T-cell (primary cell): ENCODE measurements around the gene CARMIL1. TPM values are rescaled to one million over a fixed set of nuclear protein-coding genes. Genes with fewer than 3 reads are reported as not detected.

Experiments
- ATAC-seq, 4 experiments: fragments of 200-7000 bp in 3 of 4; fragments of 150-1000 bp in 1 of 4; cut with Tn5 transposase; replicated peaks in 1 of 4; 1 replicate in 3 of 4; 2 replicates in 1 of 4; pipeline ENCODE4 v1.10.0; 2021; ENCODE audit warnings: moderate library complexity in 3 of 4, mild to moderate bottlenecking in 2 of 4, moderate number of reproducible peaks in 1 of 4
- CTCF ChIA-PET, 2 donors: fragments of 300-600 bp; sonication (Branson Sonifier 250); formaldehyde crosslinking; loops; one replicate each; lab custom pipeline; 2022; ENCODE audit warnings: antibody characterized with exemption in 2 of 2; lab: Charles Lee
- POLR2A ChIA-PET, 2 donors: fragments of 300-600 bp; sonication (Branson Sonifier 250); formaldehyde crosslinking; loops; one replicate each; lab custom pipeline; 2022; ENCODE audit warnings: antibody characterized with exemption in 2 of 2; lab: Charles Lee
- DNase-seq, 35 experiments: peaks; one replicate each; pipeline versions ENCODE4 v3.0.0 to v3.0.0-alpha.2; 2013 to 2023
- H3K27ac ChIP-seq: one replicate; pipeline ENCODE4 v1.5.1; 2013; ENCODE audit warnings: low read length
- H3K27me3 ChIP-seq, 2 experiments: replicated peaks in 1 of 2; 1 replicate in 1 of 2; 2 replicates in 1 of 2; pipeline versions ENCODE4 v1.6.1 to v1.7.0; 2013; ENCODE audit warnings: low read length in 1 of 2, mixed read lengths in 1 of 2; ENCODE audit not compliant: control insufficient read depth in 2 of 2, insufficient read depth in 2 of 2; ENCODE audit errors: extremely low read depth in 1 of 2
- H3K36me3 ChIP-seq, 2 donors: 1 replicate in 1 of 2; 2 replicates in 1 of 2; pipeline versions ENCODE4 v1.6.1 to v1.7.0; 2013; ENCODE audit warnings: low read length in 1 of 2; ENCODE audit not compliant: control insufficient read depth in 2 of 2, insufficient read depth in 1 of 2; ENCODE audit errors: extremely low read depth in 1 of 2
- H3K4me1 ChIP-seq, 2 experiments: 1 replicate in 1 of 2; 2 replicates in 1 of 2; pipeline versions ENCODE4 v1.6.1 to v1.7.0; 2013; ENCODE audit warnings: low read length in 2 of 2, mixed read lengths in 1 of 2; ENCODE audit not compliant: insufficient read depth in 2 of 2, control insufficient read depth in 1 of 2; ENCODE audit errors: extremely low read depth in 1 of 2
- H3K4me3 ChIP-seq, 2 donors: 1 replicate in 1 of 2; 2 replicates in 1 of 2; pipeline versions ENCODE4 v1.5.1 to v1.7.0; 2013; ENCODE audit warnings: mild to moderate bottlenecking in 2 of 2, low read length in 1 of 2, moderate library complexity in 1 of 2; ENCODE audit not compliant: control insufficient read depth in 1 of 2; ENCODE audit errors: extremely low read depth in 1 of 2
- H3K9me3 ChIP-seq: 2 replicates; pipeline ENCODE4 v1.7.0; 2013
- H3K27ac Mint-ChIP-seq, 2 donors: one replicate each; pipeline ENCODE4 v1.8.0; 2020 to 2021; ENCODE audit warnings: mild to moderate bottlenecking in 2 of 2, mixed read lengths in 2 of 2
- H3K27me3 Mint-ChIP-seq, 2 donors: one replicate each; pipeline ENCODE4 v1.8.0; 2021 to 2022; ENCODE audit warnings: mixed read lengths in 2 of 2
- H3K36me3 Mint-ChIP-seq: one replicate; pipeline ENCODE4 v1.8.0; 2021; ENCODE audit warnings: mixed read lengths
- H3K4me1 Mint-ChIP-seq, 3 donors: one replicate each; pipeline ENCODE4 v1.8.0; 2020 to 2022; ENCODE audit warnings: mixed read lengths in 3 of 3, mild to moderate bottlenecking in 1 of 3
- H3K4me3 Mint-ChIP-seq, 3 donors: one replicate each; pipeline ENCODE4 v1.8.0; 2020 to 2022; ENCODE audit warnings: mild to moderate bottlenecking in 3 of 3, mixed read lengths in 3 of 3, moderate library complexity in 3 of 3
- H3K9me3 Mint-ChIP-seq, 3 donors: one replicate each; pipeline ENCODE4 v1.8.0; 2020 to 2022; ENCODE audit warnings: mixed read lengths in 3 of 3
- WGBS: methylation state at CpG from one replicate; pipeline ENCODE4 v1.1.5; 2013; ENCODE audit warnings: missing lambda C conversion rate; ENCODE audit not compliant: insufficient coverage; 5-methylcytosine and 5-hydroxymethylcytosine counted together
- total RNA-seq, 35 experiments: library from RNA in 6 of 35; stranded (reverse) in 6 of 35; fragments of 120-200 nt in 1 of 35; gene quantifications; one replicate each; pipeline versions ENCODE4 v1.2.1 to v1.2.4 and lab custom pipeline; 2013 to 2026

The CARMIL1 gene
- total RNA-seq, 5 donors from 2014 or later (not counting 1 experiment from before 2014, with no cell fraction given): 4.0 to 11.6 (median 6.1) TPM

DNA sequence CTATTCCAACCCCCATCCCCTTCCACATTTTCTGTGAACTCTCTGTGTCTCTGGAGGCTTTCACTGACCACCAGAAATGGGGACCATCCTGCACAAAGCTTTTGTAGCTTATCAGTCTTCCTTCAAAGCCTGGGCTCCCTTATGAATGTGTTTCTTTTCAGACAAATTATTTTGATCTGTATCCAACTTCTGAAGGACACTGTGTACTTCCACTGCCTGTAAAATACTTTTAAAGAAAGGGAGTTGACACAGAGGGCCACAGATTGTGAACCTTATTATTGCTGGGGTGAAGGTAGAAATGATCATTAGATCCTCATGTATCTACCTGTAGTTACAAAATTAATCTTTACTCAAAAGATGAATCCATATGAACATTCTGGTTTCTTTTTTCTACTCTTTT is 135.6 kb downstream of the CARMIL1 start:
- Histone ChIP-seq H3K4me3 (no peak overlapping the region), H3K4me1 (peaks cover 4 to 12% of the 10 kb centered on the region in 2 experiments), H3K9me3 (no peaks in the 10 kb centered on the region), H3K36me3 (no peaks in the 10 kb centered on the region), H3K27ac (no peak overlapping the region), H3K27me3 (no peaks in the 10 kb centered on the region)
- Mint-ChIP-seq H3K9me3 (no peaks in the 10 kb centered on the region), H3K4me3 (no peak overlapping the region), H3K27ac (no peak overlapping the region), H3K27me3 (no peaks in the 10 kb centered on the region), H3K36me3 (no peaks in the 10 kb centered on the region), H3K4me1 (peaks cover 33 to 59% (median 35%) of the 10 kb centered on the region in 3 donors)
- POLR2A ChIA-PET: no interaction called here
- DNase-seq (no peak), ATAC-seq (no peak)
- CTCF ChIA-PET: interaction anchor here in 1 of 2 donors (0.7 to 0.8 kb wide), 2 partner anchors 72 to 250 kb away, joined by 4 read pairs; no protein-coding TSS in a partner anchor

DNA sequence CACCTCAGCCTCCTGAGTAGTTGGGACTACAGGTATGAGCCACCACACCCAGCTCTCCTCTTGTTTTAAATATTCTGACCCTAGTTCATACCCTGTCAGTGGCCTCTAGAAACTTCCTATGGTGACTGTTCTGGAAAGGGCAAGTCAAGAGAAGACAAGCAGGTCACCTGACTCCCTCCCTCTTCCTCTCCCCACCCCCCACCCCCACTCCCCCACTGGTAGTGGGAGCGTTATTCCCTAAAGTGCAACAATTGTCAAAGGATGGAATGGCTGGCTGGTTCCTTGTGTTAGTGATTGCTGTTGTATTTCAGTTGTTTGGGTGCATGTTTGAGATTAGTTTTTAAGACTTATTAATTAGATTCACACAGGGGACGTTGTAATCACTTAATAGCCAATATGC is 136.1 kb downstream of the CARMIL1 start:
- CTCF ChIA-PET: interaction anchor here in 1 of 2 donors (0.7 to 0.8 kb wide), 2 partner anchors 72 to 249 kb away, joined by 4 read pairs; no protein-coding TSS in a partner anchor
- Mint-ChIP-seq H3K9me3 (no peaks in the 10 kb centered on the region), H3K4me1 (peaks cover 29 to 54% (median 30%) of the 10 kb centered on the region in 3 donors), H3K27ac (no peak overlapping the region), H3K27me3 (no peaks in the 10 kb centered on the region), H3K4me3 (no peak overlapping the region), H3K36me3 (peaks cover 4% of the 10 kb centered on the region)
- DNase-seq: no peak
- Histone ChIP-seq H3K4me1 (peaks cover 3 to 12% of the 10 kb centered on the region in 2 experiments), H3K27ac (no peak overlapping the region), H3K36me3 (no peaks in the 10 kb centered on the region), H3K9me3 (no peaks in the 10 kb centered on the region), H3K4me3 (no peak overlapping the region), H3K27me3 (no peaks in the 10 kb centered on the region)
- POLR2A ChIA-PET: no interaction called here
- no CpG with 5 or more reads among the region's 2 CpGs for WGBS
- no peak for ATAC-seq

DNA sequence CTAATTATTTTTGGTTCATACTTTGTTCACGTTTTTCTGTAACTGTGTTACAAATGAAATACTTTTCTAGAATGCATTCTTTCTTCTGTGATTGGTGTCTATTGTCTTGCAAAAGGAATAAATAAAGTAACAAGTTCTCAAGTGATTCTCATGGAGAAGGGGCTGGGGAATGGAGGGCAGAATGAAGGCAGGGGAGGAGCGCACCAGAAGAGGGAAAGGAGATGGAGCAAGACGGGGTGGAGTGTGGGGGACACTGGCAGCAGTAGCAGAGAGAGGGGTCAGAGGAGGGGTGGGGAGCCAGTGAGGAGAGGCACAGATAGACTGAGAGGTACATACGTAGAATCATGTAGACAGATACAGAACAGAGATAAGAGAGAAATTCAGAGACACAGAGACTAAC is 136.5 kb downstream of the CARMIL1 start:
- H3K9me3 ChIP-seq: no peaks in the 10 kb centered on the region
- POLR2A ChIA-PET: no interaction called here
- H3K27ac ChIP-seq: no peak overlapping the region
- no peaks in the 10 kb centered on the region for H3K27me3 ChIP-seq
- WGBS: 52% methylated on average over 3 of the region's 4 CpGs
- Mint-ChIP-seq H3K27me3 (no peaks in the 10 kb centered on the region), H3K27ac (no peak overlapping the region), H3K9me3 (no peaks in the 10 kb centered on the region), H3K4me3 (no peak overlapping the region), H3K4me1 (peaks cover 27 to 51% (median 28%) of the 10 kb centered on the region in 3 donors), H3K36me3 (peaks cover 8% of the 10 kb centered on the region)
- H3K4me3 ChIP-seq: no peak overlapping the region
- peaks cover 0 to 12% of the 10 kb centered on the region in 2 experiments for H3K4me1 ChIP-seq
- no peak for ATAC-seq
- H3K36me3 ChIP-seq: no peaks in the 10 kb centered on the region
- CTCF ChIA-PET: no interaction called here
- DNase-seq: no peak

DNA sequence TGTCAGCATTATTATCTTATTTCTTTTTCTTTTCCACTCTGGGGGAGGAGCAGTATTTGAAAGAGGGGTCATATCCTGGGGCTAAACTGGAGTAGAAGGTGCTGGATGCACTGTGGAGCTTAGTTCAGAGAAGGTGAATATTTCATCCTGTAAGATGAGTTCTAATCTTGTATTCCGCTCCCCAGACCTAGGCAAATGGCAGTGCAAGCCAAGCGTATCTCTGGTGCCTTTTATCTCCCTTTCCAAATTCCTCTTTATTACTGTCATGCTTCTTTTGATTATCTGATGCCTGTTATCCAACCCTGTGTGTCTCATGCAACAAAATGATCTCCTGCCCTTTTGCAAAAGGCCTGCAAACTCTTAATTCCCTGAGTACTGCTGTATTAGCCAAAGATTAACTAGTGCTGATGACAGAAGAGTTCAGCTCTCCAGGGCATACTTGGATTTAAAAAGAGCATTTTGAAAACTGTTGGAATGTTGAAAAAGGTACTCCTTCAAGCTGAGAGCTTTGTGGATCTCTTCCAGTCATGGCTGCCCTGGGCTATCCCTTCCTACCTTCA is 138.0 kb downstream of the CARMIL1 start:
- H3K4me3 ChIP-seq: no peak overlapping the region
- H3K27me3 ChIP-seq: no peaks in the 10 kb centered on the region
- peaks cover 0 to 12% of the 10 kb centered on the region in 2 experiments for H3K4me1 ChIP-seq
- Mint-ChIP-seq H3K36me3 (peaks cover 8% of the 10 kb centered on the region), H3K4me3 (no peak overlapping the region), H3K4me1 (peaks cover 20 to 39% (median 21%) of the 10 kb centered on the region in 3 donors), H3K27ac (no peak overlapping the region), H3K9me3 (no peaks in the 10 kb centered on the region), H3K27me3 (no peaks in the 10 kb centered on the region)
- no peaks in the 10 kb centered on the region for H3K9me3 ChIP-seq
- ChIA-PET POLR2A (interaction anchor here in 1 of 2 donors (1.1 kb wide), 1 partner anchor 12 kb away, joined by 3 read pairs; no protein-coding TSS in a partner anchor), CTCF (no interaction called here)
- ATAC-seq (no peak), DNase-seq (no peak)
- no peak overlapping the region for H3K27ac ChIP-seq
- WGBS: 87% methylated on average over 2 of the region's 2 CpGs
- no peaks in the 10 kb centered on the region for H3K36me3 ChIP-seq

DNA sequence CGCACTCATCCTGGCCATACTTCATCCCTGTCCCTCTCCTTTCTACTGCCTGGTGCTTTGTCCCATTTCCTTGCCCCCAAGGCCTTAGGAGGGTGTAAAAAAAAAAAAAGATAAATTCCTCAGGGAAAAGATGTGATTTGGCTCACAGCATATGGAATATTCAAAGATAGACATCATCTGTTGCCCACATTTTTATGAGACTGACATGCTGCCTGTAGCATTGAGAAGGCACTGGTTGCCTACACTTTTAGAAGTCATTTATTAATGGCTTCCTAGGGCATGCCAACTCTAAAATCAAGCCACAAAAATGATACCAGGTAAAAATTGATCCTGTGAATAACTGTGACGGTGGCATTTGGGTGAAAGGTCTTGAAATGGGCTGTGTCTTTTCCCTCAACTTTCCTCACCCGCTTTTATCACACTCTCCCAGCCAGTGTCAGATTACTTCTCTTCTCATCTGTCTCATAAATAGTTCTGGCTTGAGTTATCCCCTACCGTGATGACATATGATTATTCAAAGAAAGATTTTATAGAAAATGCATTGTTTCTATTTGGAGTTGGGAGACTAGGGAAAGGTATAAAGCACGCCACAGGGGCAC is 139.4 kb downstream of the CARMIL1 start:
- 60% methylated on average over 1 of the region's 5 CpGs for whole genome bisulfite sequencing
- ATAC-seq (no peak), DNase-seq (no peak)
- CTCF ChIA-PET: no interaction called here
- peaks cover 0 to under 1% of the 10 kb centered on the region in 2 experiments for H3K4me1 ChIP-seq
- no peaks in the 10 kb centered on the region for H3K27me3 ChIP-seq
- H3K9me3 Mint-ChIP-seq: no peaks in the 10 kb centered on the region
- H3K4me3 ChIP-seq: no peak overlapping the region
- H3K27ac ChIP-seq: no peak overlapping the region
- POLR2A ChIA-PET: no interaction called here
- H3K4me3 Mint-ChIP-seq: no peak overlapping the region
- peaks cover 10 to 29% (median 11%) of the 10 kb centered on the region in 3 donors for H3K4me1 Mint-ChIP-seq
- H3K36me3 ChIP-seq: no peaks in the 10 kb centered on the region
- no peaks in the 10 kb centered on the region for H3K9me3 ChIP-seq
- no peaks in the 10 kb centered on the region for H3K27me3 Mint-ChIP-seq
- peaks cover 8% of the 10 kb centered on the region for H3K36me3 Mint-ChIP-seq
- H3K27ac Mint-ChIP-seq: no peak overlapping the region

DNA sequence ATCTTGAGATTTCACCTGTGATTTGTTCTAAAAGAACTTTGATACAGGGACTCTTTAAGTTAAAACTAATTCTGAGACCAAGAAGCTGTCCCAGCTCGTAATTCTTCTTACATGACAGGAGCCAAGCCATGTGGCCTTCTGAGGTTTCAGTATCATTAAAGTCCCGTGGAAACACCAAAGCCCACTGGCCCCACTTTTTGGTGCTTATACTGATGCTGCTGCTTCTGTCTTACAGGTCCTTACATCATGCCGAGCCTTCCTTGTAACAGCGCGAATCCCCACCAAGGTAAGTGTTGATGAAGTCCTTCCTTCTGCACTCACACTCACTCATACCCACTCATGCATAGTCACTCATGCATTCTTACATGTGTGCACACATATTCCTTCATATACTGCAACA is 140.7 kb downstream of the CARMIL1 start:
- Mint-ChIP-seq H3K9me3 (no peaks in the 10 kb centered on the region), H3K4me3 (no peak overlapping the region)

More for the DNA sequence above, 140.7 kb downstream of the CARMIL1 start:
- peaks cover 8% of the 10 kb centered on the region for H3K36me3 Mint-ChIP-seq
- POLR2A ChIA-PET: interaction anchor here in 1 of 2 donors (0.6 kb wide), 1 partner anchor 49 kb away, joined by 3 read pairs; no protein-coding TSS in a partner anchor
- CTCF ChIA-PET: no interaction called here
- Histone ChIP-seq H3K9me3 (no peaks in the 10 kb centered on the region), H3K4me3 (no peak overlapping the region), H3K27ac (no peak overlapping the region), H3K4me1 (no peaks in the 10 kb centered on the region), H3K27me3 (no peaks in the 10 kb centered on the region), H3K36me3 (no peaks in the 10 kb centered on the region)
- H3K4me1 Mint-ChIP-seq: peaks cover 2 to 19% (median 2%) of the 10 kb centered on the region in 3 donors
- 80% methylated on average over 5 of the region's 5 CpGs for WGBS
- H3K27me3 Mint-ChIP-seq: no peaks in the 10 kb centered on the region
- ATAC-seq (no peak), DNase-seq (no peak)
- H3K27ac Mint-ChIP-seq: no peak overlapping the region
